ENCODE data around the gene RAB35.

DNA sequence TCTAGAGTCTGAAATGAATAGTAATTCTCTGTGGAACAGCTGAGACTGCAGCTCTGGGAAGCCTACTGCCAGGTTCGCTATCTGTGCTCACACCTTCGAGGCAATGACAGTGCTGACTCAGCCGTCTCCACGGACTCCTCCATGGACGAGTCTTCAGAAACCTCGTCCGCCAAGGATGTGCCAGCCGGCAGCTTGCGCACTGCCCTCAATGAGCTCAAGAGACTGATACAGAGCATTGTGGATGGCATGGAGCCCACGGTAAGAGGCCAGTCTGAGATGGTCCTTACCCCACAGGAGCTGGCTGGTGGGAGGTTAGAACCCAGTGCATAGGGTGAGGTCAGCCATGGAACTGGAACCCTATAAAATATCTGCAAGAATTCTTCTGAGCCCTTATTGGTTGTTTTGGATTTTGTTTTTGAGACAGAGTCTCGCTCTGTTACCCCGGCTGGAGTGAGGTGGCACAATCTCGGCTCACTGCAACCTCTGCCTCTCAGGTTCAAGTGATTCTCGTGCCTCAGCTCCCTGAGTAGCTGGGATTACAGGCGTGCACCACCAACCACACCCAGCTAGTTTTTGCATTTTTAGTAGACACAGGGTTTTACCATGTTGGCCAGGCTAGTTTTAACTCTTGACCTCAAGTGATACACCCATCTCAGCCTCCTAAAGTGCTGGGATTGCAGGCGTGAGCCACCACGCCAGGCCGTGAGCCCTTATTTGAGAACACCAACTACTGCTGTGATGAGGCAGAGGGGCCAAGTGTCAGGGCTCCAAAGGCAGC, 43.9 kb downstream of the RAB35 start:
- TF ChIP-seq, protein P1, sequence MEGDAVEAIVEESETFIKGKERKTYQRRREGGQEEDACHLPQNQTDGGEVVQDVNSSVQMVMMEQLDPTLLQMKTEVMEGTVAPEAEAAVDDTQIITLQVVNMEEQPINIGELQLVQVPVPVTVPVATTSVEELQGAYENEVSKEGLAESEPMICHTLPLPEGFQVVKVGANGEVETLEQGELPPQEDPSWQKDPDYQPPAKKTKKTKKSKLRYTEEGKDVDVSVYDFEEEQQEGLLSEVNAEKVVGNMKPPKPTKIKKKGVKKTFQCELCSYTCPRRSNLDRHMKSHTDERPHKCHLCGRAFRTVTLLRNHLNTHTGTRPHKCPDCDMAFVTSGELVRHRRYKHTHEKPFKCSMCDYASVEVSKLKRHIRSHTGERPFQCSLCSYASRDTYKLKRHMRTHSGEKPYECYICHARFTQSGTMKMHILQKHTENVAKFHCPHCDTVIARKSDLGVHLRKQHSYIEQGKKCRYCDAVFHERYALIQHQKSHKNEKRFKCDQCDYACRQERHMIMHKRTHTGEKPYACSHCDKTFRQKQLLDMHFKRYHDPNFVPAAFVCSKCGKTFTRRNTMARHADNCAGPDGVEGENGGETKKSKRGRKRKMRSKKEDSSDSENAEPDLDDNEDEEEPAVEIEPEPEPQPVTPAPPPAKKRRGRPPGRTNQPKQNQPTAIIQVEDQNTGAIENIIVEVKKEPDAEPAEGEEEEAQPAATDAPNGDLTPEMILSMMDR (IDR thresholded peaks at IDR 0.05), result no peak
- no peak for TF ChIP-seq POLR2A (IDR thresholded peaks at IDR 0.05)

All from stomach (tissue), 4 donors.